Gastroesophageal sphincter (tissue), 3 donors: Measurements from ENCODE around the gene DUSP11.

ENCODE experiments used
- CTCF ChIP-seq, 4 experiments: fragments of 200-600 bp in 2 of 4; fragments of 450-650 bp in 2 of 4; sonication (generic) in 1 of 4; IDR thresholded peaks; one replicate each; pipeline ENCODE4 v1.5.1; 2017 to 2019; ENCODE audit warnings: antibody characterized with exemption in 4 of 4, mild to moderate bottlenecking in 2 of 4, moderate library complexity in 2 of 4
- EP300 ChIP-seq: sonication (generic); formaldehyde crosslinking; IDR thresholded peaks from one replicate; pipeline ENCODE4 v1.6.1; 2017; ENCODE audit warnings: antibody characterized with exemption, mild to moderate bottlenecking
- POLR2A ChIP-seq, 2 donors: fragments of 450-650 bp; IDR thresholded peaks; one replicate each; pipeline ENCODE4 v1.6.1; 2017; ENCODE audit warnings: antibody characterized with exemption in 2 of 2, mild to moderate bottlenecking in 2 of 2, moderate library complexity in 1 of 2
- POLR2AphosphoS5 ChIP-seq: sonication (generic); formaldehyde crosslinking; IDR thresholded peaks from one replicate; pipeline ENCODE4 v1.6.1; 2017; ENCODE audit warnings: antibody characterized with exemption

DNA sequence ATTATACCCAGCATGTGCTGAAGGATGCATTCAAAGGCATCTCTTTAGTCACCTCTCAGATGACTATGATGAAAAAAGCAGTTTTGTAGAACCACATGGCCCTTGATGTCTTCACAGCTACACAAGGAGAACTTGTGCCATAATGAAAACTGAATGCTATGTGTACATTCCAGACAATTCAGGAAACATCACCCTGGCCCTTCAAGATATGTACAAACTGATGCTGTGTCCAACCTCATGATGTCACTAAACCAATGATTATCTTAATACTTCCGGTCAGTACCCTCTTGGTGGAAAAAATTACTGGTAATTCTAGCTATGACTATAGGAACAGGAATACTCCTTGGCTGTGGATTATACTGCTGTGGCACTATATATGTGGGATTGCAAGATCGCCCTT, 20.0 kb downstream of the DUSP11 start:
- TF ChIP-seq POLR2A (IDR thresholded peaks at IDR 0.05) = no peak
- no peak for TF ChIP-seq CTCF (IDR thresholded peaks at IDR 0.05)
- TF ChIP-seq POLR2AphosphoS5 = no peak
- TF ChIP-seq EP300 = no peak
